ENCODE results near the gene CFAP58.

Gene CFAP58

DNA sequence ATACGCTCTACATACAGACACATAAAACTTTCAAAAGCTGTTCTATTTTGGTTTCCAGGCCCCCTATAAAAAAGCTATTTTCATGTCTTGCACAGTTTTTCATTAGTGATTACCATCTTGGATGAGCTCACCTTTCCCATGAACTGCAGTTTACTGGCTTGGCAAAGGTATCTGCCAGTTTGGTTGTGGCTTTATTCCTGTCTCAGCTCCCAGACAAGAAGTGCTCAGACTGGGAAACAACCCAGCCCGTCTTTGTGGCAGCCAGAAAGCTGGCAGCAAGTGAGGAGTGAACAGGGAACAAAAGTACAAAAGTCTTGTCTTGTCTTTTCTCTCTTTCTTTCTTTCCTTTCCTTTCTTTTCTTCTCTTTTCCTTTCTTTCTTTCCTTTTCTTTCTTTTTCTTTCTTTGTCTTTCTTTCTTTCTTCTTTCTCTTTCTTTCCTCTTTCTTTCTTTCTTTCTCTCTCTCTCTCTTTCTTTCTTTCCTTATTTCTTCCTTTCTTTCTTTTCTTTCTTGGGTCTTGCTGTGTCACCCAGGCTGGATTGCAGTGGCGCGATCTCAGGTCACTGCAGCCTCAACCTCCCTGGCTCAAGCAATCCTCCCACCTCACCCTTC, 138.8 kb downstream of the CFAP58 start:
- DNase-seq = no peak

DNA sequence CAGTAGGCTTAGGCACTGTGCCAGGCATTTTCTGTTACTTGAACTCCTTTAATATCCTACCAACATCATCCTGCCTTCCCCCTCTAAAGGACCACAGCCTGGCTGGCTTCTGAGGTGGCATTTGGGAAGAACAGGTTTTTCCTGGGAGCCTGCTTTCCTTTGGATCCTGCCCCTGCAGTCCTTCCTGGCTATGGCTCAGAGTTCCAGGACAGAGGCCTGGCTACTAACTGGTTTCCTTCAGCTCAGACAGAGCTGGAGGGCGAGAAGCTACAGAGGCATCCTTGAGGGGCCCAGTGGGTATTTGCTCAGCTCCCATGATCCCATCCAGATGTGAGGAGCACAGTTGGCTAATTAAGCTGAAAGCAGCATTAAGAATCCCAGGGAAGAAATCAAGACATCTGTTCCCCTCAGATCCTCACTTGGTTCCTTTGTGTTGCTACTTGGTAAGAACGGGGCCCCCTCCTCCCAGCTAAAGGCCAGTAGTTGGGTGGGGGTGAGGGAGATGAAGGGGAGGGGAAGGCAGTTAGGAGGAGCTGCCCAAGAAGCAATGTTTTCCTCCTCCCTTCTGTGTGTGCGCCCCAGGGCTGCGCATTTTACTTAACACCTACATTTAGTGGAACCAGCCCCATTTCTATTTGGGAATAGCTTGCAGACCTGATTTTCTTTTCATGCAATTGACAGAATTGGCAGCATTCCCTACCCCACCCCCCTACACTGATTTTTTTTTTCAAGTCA, 144.9 kb downstream of the CFAP58 start:
- DNase-seq = no peak

GRCh38 chr10:104501449-104501848, 147.8 kb downstream of the CFAP58 start:
- no peak for DNase-seq

DNA sequence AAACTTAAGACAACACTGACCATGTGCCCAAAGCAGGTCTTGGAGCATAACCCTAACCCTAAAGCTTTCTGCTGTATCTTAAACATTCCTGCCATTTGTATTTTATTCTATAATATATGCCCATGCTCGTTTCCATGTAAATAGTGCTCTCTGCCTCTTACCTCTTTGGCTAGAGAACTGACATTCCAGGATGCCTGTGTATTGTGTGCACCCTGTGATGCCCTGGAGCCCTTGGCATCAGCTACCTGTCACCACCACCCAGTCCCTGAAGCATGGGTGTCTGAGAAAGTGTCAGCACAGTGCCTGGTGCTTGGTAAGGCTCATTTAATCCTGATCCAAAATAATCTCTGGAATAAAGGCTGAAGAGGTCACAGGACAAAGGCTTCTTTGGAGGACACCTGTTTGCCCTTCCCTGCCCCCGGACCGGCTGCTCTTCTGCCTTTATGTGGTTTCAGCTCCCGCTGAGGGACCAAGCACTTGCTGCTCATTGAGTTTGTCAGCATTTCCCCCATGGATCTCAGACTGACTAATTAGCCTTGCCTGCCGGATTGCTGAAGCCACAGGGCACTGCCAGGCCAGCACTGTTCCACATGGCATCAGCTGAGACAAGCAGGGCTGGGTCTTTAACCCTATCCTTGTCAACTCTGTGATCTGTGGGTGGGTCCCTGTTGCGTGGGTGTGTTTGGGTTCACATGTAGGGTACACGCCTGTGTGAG, 148.4 kb downstream of the CFAP58 start:
- no peak for DNase-seq

- DNase-seq = no peak
These were observed 149.3 kb downstream of the CFAP58 start for GRCh38 chr10:104502907-104503306.
